Stimulated activated CD8-positive, alpha-beta memory T cell treated with anti-CD3 and anti-CD28 coated beads, Interleukin-4, amount 100 ng/mL, for 24 hours (primary cell): ENCODE data around the gene RAB3IP.

Source experiments
- DNase-seq: peaks from one replicate; pipeline ENCODE4 v3.0.0-alpha.2; 2020; ENCODE audit warnings: low read depth

Gene RAB3IP

GRCh38 chr12:69738351-69739286 lies at the start of gene RAB3IP:
TSS of gene RAB3IP (plus strand) at chr12:69738860. CDS start at chr12:69755409, 16,549 bp downstream.
- DNase-seq, result peak; percentile 92

- DNase-seq, result no peak
Observed at GRCh38 chr12:69689638-69690037, 49.0 kb upstream of the RAB3IP start.

- no peak for DNase-seq
Observed at GRCh38 chr12:69694123-69694522, 44.5 kb upstream of the RAB3IP start.

GRCh38 chr12:69698054-69698453 lies 40.6 kb upstream of the RAB3IP start:
- no peak for DNase-seq

- no peak for DNase-seq
Observed at GRCh38 chr12:69698769-69699540, 39.7 kb upstream of the RAB3IP start, which contains the start of gene BEST3. TSS of gene BEST3 (minus strand) at chr12:69699303. CDS start at chr12:69697798, 1,505 bp downstream.

- no peak for DNase-seq
Observed at GRCh38 chr12:69701826-69702225, 36.8 kb upstream of the RAB3IP start.

- no peak for DNase-seq
Observed at GRCh38 chr12:69703146-69703642, 35.5 kb upstream of the RAB3IP start.

- no peak for DNase-seq
Observed at GRCh38 chr12:69704357-69704756, 34.3 kb upstream of the RAB3IP start.

GRCh38 chr12:69708649-69709048 lies 30.0 kb upstream of the RAB3IP start:
- DNase-seq, result no peak

GRCh38 chr12:69712826-69713225 lies 25.8 kb upstream of the RAB3IP start:
- no peak for DNase-seq

- no peak for DNase-seq
Observed at GRCh38 chr12:69714542-69714941, 24.1 kb upstream of the RAB3IP start.

- DNase-seq, result no peak
Observed at GRCh38 chr12:69719336-69720316, 19.0 kb upstream of the RAB3IP start.

- no peak for DNase-seq
Observed at GRCh38 chr12:69720750-69721149, 17.9 kb upstream of the RAB3IP start.

GRCh38 chr12:69726922-69727321 lies 11.7 kb upstream of the RAB3IP start:
- DNase-seq, result no peak

GRCh38 chr12:69732088-69732487 lies 6.6 kb upstream of the RAB3IP start:
- no peak for DNase-seq

GRCh38 chr12:69733638-69734037 lies 5.0 kb upstream of the RAB3IP start:
- DNase-seq, result no peak

- peak; percentile 36 for DNase-seq
Observed at GRCh38 chr12:69739287-69740191, 879 bp downstream of the RAB3IP start.

- no peak for DNase-seq
Observed at GRCh38 chr12:69744109-69744508, 5.4 kb downstream of the RAB3IP start.

GRCh38 chr12:69751476-69751875 lies 12.8 kb downstream of the RAB3IP start:
- DNase-seq, result no peak

- DNase-seq, result no peak
Observed at GRCh38 chr12:69755302-69755701, 16.6 kb downstream of the RAB3IP start.
